ENCODE measurements around the gene TAOK3.

The TAOK3 gene

DNA sequence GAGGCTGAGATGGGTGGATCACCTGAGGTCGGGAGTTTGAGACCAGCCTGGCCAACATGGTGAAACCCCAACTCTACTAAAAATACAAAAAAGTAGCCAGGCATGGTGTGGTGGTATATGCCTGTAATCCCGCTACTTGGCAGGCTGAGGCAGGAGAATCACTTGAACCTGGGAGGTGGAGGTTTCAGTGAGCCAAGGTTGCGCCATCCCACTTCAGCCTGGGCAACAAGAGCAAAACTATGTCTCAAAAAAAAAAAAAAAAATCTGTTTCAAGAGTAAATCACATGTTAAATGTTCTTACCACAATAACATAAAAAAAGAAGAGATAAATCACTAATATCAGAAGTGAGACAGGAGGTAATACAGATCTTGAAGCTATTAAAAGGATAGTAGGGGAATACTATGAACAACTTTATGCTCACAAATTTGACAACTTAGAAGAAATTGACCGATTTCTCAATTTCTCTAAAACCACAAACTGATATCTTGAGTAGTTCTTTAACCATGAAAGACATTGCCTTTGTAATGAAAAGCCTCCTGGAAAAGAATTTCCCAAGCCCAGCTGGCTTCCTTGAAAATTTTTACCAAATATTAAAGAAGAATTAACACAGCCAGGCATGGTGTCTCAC, 37.7 kb downstream of the TAOK3 start:
- DNase-seq = no peak

DNA sequence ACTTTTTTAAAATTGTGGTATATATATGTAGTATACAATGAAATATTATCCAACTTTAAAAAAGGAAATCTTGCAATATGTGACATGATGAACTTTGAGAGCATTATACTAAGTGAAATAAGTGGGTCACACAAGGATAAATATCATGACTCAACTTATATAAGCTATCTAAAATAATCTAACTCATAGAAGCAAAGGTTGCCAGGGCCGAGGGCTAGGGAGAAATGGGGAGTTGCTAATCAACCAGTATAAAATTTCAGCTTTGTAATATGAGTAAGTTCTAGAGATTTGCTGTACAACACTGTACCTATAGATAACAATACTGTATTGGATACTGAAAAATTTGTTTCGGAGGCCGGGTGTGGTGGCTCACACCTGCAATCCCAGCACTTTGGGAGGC, 38.5 kb downstream of the TAOK3 start:
- DNase-seq = no peak

DNA sequence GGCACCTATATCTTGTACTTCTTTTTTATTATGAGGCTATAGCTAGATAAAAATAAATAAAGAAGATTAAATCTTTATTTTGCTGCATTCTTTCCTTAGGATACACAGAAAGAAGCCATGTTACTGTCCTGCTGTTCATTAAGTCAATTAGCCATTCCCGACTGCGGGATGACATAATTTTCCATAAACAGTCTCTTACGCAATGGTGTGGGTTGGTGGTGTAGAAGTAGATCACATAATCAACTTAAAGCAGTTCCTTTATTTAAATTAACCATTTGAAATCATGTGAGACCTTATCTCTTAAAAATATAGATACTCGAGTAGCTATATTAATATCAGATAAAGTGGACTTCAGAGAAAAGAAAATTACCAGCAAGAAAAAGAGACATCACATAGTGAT, 40.2 kb downstream of the TAOK3 start:
- no peak for DNase-seq

DNA sequence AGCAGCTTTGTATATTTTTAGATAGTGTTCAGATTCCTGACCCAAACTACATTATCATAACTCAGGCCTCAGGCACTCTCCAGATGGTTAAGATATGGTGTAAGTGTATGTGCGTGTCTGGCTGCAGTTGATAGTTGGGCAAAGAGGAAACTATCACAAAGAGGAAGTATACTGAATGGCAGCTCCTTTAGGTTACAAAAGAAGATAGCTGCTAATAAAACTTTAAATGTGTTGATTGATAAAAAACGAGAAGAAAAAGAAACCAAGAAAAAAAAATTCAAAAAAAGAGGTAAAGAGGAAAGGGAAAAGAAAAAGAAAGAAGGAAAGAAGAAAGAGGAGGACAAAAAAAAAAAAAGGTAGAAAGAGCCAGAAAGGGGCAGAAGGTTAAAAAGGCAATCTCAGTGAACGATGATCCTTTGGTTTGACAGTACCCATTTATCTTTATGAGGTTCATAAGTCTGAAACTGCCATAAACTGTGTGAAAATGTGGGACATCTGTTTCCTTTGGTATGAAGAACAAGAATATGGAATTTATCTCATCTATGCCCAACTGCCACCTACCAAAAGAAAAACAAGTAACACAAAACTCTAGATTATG, 42.2 kb downstream of the TAOK3 start:
- peak; percentile 13 for DNase-seq

DNA sequence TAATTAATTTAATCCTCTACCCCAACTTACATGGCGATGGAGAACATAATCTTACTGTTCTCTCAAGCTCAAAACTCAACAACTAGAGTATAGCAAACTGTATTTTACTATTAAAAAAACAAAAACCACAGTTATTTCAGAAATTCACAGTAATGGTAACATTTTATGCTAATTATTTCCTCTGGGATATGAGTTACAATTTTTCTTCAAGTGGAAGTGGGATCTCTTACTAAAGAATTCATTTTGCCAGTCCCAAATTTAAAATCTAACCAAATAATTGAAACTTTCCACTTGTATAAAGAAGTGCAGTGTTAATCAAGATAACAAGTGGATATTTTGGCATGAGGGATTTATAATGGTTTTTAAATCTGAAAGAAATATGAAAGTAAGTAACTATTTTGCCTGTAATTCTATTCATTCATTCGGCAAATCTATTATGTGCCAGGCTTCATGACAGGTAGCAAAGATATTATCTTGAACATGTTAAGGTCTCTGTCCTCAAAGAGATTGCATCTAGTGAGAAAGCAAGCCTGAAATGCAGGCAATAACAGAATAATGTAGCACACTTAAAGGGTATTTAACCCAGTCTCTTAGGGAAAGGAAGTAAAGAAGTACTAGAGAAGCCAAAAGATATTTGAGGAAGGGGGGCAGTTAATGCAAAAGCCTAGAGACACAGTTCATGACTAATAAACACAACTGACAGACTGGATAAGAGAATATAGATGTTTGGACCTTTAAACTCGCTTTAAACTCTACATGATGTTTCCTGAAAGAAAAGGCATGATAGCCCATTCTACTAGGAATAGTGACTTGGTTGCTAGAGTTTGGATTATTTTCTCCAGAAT, 44.0 kb downstream of the TAOK3 start:
- no peak for DNase-seq

DNA sequence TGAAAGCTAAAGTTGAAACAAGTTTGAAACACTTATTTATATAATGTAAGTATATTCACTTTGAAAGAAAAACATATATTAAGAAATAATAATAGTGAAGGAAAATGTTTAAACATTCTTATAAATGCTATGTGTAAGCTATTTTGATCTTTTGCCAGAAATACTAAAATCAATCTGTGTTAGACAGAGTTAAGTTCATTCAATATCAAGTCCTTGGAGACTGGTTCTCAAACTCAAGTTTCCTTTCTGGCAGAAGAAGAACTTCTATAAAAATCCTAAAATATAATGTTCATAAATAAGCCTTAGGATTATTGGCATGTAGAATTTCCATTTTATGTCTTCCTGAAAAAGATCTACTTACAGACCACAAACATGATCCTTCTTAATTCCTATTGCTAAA, 45.3 kb downstream of the TAOK3 start:
- no peak for DNase-seq

DNA sequence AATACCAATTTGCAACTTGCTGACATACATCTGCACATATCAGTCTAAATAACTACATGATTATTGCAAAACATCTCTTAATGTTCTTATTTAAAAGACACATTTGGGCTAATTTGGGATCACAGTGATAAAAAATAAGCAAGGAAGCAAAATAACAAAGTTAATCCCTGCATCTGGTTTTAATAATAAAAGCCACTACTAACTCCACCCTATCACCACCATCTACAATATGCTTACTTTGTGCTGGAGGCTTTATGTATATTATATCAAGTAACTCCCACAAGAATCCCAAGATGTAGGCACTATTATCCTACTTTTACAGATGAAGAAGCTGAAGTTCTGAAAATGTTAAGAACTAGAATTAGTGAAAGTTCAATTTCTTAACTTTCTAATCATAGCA, 45.7 kb downstream of the TAOK3 start:
- DNase-seq = no peak

DNA sequence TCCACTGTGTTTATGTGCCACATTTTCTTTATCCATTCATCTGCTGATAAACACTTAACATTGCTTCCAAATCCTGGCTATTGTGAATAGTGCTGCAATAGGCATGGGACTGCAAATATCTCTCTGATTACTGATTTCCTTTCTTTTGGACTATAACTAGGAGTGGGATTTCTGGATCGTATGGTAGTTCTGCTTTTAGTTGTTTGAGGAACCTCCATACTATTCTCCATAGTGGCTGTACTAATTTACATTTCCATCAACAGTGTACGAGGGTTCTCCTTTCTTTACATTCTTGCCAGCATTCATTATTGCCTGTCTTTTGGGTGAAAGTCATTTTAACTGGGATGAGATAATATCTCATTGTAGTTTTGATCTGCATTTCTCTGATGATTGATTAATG, 47.6 kb downstream of the TAOK3 start:
- DNase-seq = no peak

DNA sequence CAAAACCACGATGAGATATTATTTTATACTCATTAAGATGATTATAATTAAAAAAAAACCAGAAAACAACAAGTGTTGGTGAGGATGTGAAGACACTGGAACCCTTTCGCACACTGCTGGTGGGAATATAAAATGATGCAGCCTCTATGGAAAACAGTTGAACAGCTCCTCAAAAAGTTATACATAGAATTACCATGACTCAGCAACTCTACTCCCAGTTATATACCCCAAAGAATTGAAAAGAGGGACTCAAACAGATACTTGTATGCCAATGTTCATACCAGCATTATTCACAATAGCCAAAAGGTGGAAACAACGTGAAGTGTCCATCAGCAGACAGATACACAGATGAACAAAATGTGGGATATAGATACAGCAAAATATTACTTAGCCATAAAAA, 53.1 kb downstream of the TAOK3 start:
- no peak for DNase-seq

DNA sequence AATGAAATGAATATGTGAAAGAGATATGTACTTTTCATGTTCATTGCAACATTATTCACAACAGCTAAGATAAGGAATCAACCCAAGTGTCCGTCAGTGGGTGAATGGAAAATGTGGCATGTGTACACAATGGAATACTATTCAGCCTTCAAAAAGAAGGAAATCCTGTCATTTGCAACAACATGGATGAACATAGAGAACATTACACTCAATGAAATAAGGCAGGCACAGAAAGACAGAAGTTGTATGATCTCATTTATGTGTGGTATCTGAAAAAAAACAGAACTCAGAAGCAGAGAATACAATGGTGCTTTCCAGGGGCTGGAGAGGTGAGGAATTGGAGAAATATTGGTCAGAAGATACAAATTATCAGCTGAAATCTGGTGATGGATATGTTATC, 54.0 kb downstream of the TAOK3 start:
- no peak for DNase-seq

DNA sequence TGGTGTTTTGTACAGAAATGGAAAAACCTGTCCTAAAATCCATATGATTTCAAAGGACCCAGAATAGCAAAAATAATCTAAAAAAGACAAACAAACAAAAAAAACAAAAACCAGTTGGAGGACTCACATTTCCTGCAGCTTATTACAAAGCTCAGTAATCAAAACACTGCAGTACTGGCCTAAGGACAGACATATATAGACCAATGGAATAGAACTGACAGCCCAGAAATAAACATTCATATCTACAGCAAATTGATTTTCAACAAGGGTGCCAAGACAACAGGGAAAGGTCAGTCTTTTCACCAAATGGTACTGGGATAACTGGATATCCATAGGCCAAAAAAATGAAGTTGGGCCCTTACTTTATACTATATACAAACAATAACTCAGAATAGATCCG, 55.0 kb downstream of the TAOK3 start:
- DNase-seq = no peak

DNA sequence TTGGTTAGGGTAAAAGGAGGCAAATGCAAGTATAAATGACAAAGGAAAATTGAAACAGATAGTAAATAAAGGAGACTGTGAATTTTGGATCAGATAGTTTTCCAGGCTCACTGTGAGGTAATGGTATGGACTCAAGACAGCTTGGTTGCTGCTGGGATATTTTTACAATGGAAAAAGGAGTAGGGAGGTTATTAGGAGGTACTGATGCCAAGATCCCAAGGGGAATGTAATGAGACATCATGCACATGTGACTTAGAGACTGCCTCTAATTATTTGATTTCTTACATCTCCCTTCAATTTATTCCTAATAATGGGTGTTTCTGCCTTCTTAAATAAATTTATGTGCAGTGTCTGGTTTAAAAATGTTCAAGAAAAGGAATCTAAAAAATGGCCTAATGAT, 56.9 kb downstream of the TAOK3 start:
- no peak for DNase-seq

DNA sequence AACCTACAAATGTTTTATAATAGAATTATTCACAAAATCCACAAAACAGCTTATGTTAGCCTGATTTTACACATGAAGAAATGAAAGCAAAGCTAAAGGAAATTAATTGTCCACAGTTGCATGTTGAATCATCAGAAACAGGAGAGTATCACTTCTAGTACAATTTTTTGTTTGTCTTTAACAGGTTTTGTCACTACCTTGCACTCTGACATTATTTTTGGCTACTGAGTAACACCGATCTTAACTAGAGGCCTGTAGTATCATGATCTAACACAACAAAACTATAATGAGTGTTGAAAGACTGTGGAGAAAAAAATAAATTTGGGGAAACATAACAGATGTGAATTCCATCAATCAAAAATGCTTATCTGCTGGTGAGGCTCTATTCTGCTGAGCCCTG, 60.1 kb downstream of the TAOK3 start:
- DNase-seq = no peak

DNA sequence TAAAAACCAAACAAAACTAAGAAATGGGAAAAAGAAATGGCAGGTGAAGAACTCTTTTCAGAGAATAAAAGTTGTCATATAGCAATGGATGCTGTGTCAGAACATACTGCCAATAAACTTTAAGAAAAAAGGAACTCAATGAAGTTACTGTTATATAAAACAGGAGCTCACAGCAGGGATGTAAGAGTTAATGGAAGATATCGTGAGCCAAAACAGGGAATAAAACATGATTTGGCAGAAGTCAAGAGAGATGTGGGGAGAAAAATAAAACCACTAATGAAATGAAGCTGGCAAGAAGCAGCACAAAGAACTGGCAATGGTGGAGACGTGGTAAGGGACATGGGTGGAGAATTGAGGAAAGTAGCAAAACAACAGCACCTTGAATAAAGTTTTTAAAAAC, 61.0 kb downstream of the TAOK3 start:
- no peak for DNase-seq

DNA sequence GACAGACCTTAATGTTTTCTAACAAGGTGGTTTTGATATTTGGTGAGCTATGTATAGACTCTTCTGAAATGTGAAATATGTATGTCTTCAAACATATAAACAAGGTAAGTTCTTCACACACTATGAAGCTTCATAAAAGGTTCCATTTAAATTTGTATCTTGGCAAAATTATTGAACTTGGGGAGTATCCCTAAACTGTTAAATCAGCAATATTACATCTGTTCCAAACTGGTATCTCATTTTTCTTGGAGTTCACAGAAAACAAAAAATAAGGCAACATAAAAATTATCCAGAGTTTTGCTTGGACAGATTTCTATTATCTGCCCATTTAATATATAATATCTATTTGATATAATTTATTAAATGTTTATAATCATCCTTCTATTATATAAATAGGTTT, 62.4 kb downstream of the TAOK3 start:
- no peak for DNase-seq

DNA sequence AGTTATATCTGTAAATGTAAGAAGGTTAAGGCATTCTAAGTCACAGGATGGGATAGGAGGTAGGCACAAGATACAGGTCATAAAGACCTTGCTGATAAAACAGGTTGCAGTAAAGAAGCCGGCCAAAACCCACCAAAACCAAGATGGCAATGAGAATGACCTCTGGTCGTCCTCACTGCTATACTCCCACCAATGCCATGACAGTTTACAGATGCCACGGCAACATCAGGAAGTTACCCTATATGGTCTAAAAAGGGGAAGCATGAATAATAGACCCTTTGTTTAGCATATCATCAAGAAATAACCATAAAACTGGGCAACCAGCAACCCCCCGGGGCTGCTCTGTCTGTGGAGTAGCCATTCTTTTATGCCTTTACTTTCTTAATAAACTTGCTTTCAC, 64.7 kb downstream of the TAOK3 start:
- peak; percentile 33 for DNase-seq

DNA sequence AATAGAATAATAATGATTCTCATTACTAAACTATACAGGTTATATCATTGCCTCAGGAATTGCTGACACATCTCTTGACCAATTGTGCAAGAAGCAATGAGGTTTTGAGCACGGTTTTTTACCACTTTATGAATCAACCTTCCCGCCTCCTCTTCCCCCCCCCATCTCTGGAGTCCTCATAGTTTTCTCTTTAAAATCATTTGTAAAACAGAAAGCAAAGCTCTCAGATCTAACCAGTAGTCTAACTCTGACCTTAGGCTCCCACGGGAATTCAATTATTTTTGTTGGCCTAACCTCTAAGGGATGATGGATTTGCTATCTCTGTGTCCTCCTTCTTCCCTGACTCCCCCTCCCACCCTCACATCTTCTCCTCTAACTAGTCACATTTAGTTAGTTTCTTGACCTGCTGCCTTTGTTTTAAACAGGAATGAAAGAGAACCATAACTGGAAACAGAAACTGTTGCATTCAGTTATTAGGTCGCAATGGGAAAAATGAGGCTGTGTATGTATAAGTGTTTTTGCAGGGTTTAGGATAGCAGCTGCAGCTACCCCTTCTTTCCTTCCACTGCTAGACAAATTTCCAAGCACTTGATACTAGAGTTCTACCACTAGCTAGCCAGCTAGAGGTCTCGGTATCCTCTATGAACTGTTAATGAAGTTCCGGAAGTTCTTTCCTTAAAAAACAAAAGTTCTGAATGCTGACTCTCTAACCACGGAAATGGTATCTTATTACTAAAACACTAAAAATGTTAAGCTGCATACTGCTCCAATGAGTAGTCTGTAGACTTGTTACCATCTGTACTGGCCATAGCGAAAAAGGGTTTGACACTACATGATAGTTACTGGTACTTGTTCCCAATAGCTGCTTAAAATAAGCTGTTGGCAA, 65.4 kb downstream of the TAOK3 start:
- DNase-seq = no peak

DNA sequence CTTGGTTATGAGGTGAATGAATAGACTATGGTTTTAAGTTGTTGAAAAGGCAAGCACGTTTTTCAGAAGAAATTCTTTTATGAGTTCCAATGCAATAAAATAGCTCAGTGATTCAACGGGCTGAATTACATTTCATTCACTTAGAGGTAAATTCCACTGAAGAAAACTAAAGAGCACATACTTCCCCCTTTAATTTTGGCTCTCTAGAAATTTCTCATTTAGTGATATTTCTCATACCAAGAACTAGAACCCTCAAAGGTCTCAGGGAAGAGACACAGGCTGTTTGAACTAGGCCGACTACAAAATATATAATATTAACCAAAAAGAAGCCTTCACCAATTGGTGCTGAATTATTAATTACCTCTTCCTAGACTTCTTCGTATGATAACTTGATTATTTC, 68.6 kb downstream of the TAOK3 start:
- DNase-seq = no peak

DNA sequence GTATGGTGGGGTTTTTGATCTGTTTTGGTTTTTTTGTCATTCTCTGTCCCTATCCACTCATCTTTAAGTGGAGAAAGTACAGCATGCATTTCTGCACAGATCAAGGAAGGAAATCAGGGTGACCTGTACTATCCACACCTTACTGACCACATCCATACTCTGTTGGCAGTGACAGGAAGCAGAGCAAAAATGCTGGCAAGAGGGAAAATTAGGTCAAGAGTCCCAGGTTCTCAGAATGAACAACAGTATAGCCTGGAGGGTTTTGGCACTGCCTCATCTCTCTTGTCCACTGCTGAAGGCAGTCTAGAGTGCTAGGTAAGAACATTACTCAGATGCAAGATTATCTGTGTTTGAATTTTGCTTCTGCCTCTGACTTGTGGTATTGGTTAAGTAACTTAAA, 70.7 kb downstream of the TAOK3 start:
- no peak for DNase-seq

DNA sequence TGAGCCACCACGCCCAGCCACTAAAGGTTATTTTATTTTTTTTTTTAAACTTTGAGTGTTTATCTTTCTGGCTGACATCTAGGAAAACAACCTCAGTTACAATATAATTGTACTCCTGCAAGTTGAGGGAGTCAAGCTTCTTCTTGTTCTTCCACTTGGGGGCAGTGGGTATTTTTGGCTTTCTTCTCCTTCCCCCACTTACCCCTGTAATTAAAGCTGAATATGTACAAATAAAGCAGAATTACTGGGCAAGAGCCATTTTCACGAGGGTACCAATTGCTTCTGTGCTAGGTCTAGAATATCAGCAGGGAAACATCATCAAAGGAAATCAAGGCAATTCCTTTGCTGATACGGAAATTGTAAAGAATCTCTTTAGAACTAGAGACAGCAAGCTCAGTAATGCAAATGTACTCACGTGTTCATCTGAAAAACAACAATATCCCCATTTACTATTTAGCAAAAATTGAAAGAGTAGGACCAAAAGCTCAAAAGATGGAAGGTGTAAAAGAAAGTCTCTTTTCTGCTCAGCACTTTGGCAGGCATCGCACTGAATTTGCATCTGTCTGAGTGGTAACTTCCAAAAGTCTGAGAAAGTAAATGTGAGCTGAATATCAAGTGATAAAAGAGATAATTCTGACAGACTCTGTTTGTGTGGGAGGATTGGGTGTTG, 72.8 kb downstream of the TAOK3 start:
- no peak for DNase-seq

DNA sequence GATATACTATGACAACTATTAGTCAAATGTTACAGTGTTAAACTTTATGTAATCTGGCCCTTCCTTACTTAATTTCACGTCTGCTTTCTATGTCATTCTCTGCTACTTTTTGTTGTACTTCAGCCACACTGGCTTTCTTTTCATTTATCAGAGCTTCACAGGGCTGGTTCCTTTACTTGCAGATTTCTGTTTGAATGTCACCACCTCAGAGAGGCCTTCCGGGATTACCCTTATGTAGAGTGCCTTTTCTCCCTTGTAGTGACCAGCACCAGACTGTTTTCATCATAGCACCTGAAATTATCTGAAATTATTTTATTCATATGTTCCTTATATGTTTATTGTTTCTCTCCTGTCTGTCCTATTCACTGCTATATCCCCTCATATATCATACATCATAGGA, 75.4 kb downstream of the TAOK3 start:
- no peak for DNase-seq

DNA sequence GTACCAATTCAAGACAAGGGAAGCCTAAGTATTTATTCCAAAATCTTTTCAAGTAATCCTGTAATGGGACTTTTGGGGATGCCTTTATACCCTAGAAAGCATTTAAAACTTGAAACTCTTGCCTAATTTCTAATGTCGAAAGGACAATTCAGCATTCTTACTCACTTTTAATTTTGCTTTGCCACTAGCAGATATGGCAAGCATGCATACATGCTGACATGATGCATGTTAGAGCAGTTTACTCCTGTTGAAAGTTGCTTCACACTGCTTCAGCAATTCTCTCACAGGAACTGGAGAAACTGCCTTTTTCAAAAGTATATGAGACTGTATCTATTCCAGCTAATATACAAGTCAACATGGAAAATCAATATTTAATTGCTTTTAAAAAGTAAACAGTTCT, 79.9 kb downstream of the TAOK3 start:
- no peak for DNase-seq

DNA sequence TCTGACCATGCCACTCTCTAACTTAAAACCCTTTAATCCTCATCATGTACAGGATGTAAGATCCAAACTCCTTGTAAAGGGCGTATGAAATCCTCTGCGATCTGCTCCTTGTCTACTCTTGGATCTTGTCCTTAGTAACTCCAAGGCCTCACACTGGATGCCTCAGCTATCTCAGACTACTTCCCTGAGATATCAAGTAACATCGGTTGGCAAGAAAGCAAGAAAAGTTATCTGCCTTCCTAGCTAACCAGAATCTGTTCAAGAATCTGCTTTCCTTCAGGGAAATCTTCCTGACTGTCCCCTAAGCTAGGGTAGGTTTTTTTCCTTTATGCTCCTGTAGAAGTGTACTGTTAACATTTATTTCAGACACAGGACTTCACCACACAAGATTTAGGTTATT, 82.6 kb downstream of the TAOK3 start:
- no peak for DNase-seq

Measured in CD4-positive, alpha-beta T cell treated with Interferon gamma for 1 hour (primary cell).